SK-N-SH (cell line): ENCODE measurements around the gene SMPD1. TPM values are rescaled to one million over a fixed set of nuclear protein-coding genes. Genes with fewer than 3 reads are reported as not detected.

ENCODE experiments used
- CTCF ChIA-PET: fragments of 300-600, 350-600 bp; formaldehyde crosslinking; extraction: SDS; loops from one replicate; lab custom pipeline; 2021; lab: Yijun Ruan, JAX
- POLR2A ChIA-PET: fragments of 350-600 bp; sonication (Branson Sonifier 250); formaldehyde crosslinking; extraction: SDS; loops from one replicate; lab custom pipeline; 2020; ENCODE audit warnings: antibody characterized with exemption, inconsistent platforms; lab: Yijun Ruan, JAX
- DNase-seq: peaks from one replicate; pipeline ENCODE4 v3.0.0; 2012
- H2AFZ ChIP-seq: fragments of 200-600 bp; sonication (generic); 2 replicates; pipeline ENCODE4 v1.8.1; 2016; ENCODE audit warnings: antibody characterized with exemption, mild to moderate bottlenecking, low read depth
- H3F3A ChIP-seq: fragments of 200-600 bp; sonication (generic); replicated peaks from 2 replicates; pipeline ENCODE3; 2016; ENCODE audit warnings: antibody characterized with exemption, mild to moderate bottlenecking; ENCODE audit not compliant: insufficient read depth
- H3K27ac ChIP-seq, 2 experiments: fragments of 200-500 bp in 1 of 2; fragments of 200-600 bp in 1 of 2; sonication (Bioruptor generic) in 1 of 2; sonication (generic), shearing (Covaris generic) in 1 of 2; 2 replicates each; pipeline versions ENCODE4 v1.5.1 to v1.6.1; 2014 to 2016; ENCODE audit warnings: low read depth in 2 of 2, inconsistent platforms in 1 of 2, low read length in 1 of 2, mild to moderate bottlenecking in 1 of 2, mixed read lengths in 1 of 2
- H3K27me3 ChIP-seq: fragments of 200-600 bp; sonication (generic), shearing (Covaris generic); 2 replicates; pipeline ENCODE4 v1.6.1; 2016; ENCODE audit warnings: mixed run types; ENCODE audit not compliant: insufficient read depth
- H3K36me3 ChIP-seq, 2 experiments: fragments of 200-500 bp in 1 of 2; fragments of 200-600 bp in 1 of 2; sonication (Bioruptor generic) in 1 of 2; sonication (generic) in 1 of 2; replicated peaks in 1 of 2; 2 replicates each; pipeline versions ENCODE3 to v1.5.1; 2014 to 2016; ENCODE audit warnings: low read length in 1 of 2, mild to moderate bottlenecking in 1 of 2; ENCODE audit not compliant: insufficient read depth in 2 of 2, control insufficient read depth in 1 of 2
- H3K4me1 ChIP-seq, 2 experiments: fragments of 200-500 bp in 1 of 2; fragments of 200-600 bp in 1 of 2; sonication (Bioruptor generic) in 1 of 2; sonication (generic), shearing (Covaris generic) in 1 of 2; 2 replicates each; pipeline versions ENCODE4 v1.5.1 to v1.6.1; 2014 to 2016; ENCODE audit warnings: low read depth in 1 of 2, low read length in 1 of 2, mixed run types in 1 of 2; ENCODE audit not compliant: insufficient read depth in 2 of 2, control insufficient read depth in 1 of 2
- H3K4me2 ChIP-seq: fragments of 200-600 bp; sonication (generic), shearing (Covaris generic); 2 replicates; pipeline ENCODE4 v1.6.1; 2017; ENCODE audit warnings: mixed run types
- H3K4me3 ChIP-seq, 2 experiments: fragments of 200-500 bp in 1 of 2; fragments of 200-600 bp in 1 of 2; sonication (Bioruptor generic) in 1 of 2; sonication (generic), shearing (Covaris generic) in 1 of 2; 2 replicates each; pipeline versions ENCODE4 v1.5.1 to v1.8.1; 2014 to 2016; ENCODE audit warnings: low read depth in 2 of 2, inconsistent platforms in 1 of 2, low read length in 1 of 2, mild to moderate bottlenecking in 1 of 2, mixed read lengths in 1 of 2, moderate library complexity in 1 of 2
- H3K79me2 ChIP-seq: fragments of 200-600 bp; sonication (generic); 2 replicates; pipeline ENCODE4 v1.8.1; 2017; ENCODE audit warnings: mild to moderate bottlenecking; ENCODE audit not compliant: insufficient read depth
- H3K9ac ChIP-seq: fragments of 200-600 bp; sonication (generic); 2 replicates; pipeline ENCODE4 v1.6.1; 2017; ENCODE audit warnings: mixed run types
- H3K9me2 ChIP-seq: fragments of 200-600 bp; sonication (generic); 2 replicates; pipeline ENCODE4 v1.6.1; 2017; ENCODE audit warnings: mixed run types
- H3K9me3 ChIP-seq: fragments of 200-600 bp; sonication (generic); 2 replicates; pipeline ENCODE4 v1.6.1; 2017; ENCODE audit warnings: mixed run types, mild to moderate bottlenecking, moderate library complexity
- H4K20me1 ChIP-seq: fragments of 200-600 bp; sonication (generic); 2 replicates; pipeline ENCODE4 v1.6.1; 2017; ENCODE audit warnings: mild to moderate bottlenecking, mixed run types; ENCODE audit not compliant: insufficient read depth
- CHD2 ChIP-seq: fragments of 150-350 bp; IDR thresholded peaks from 2 replicates; pipeline ENCODE4 v1.6.1; 2018; ENCODE audit warnings: low read length; ENCODE audit not compliant: partially characterized antibody
- FOSL2 ChIP-seq: IDR thresholded peaks from 2 replicates; pipeline ENCODE4 v1.4.0; 2012; ENCODE audit warnings: low read depth, mild to moderate bottlenecking, moderate library complexity, borderline replicate concordance
- FOXM1 ChIP-seq: IDR thresholded peaks from 2 replicates; pipeline ENCODE4 v1.4.0; 2012; ENCODE audit warnings: low read depth, mild to moderate bottlenecking
- GABPA ChIP-seq: IDR thresholded peaks from 2 replicates; pipeline ENCODE4 v1.4.0; 2012; ENCODE audit warnings: low read depth, mild to moderate bottlenecking
- MXI1 ChIP-seq: IDR thresholded peaks from 2 replicates; pipeline ENCODE4 v1.6.1; 2012; ENCODE audit warnings: mild to moderate bottlenecking, low read depth, low read length, improper control_type of control experiment
- NFIC ChIP-seq: IDR thresholded peaks from 2 replicates; pipeline ENCODE4 v1.4.0; 2012; ENCODE audit warnings: borderline replicate concordance
- NRF1 ChIP-seq: IDR thresholded peaks from 2 replicates; pipeline ENCODE4 v1.6.1; 2012; ENCODE audit warnings: low read depth, mild to moderate bottlenecking, low read length
- PBX3 ChIP-seq: IDR thresholded peaks from 2 replicates; pipeline ENCODE4; 2012
- POLR2AphosphoS5 ChIP-seq: IDR thresholded peaks from 2 replicates; pipeline ENCODE4 v1.6.1; 2012; ENCODE audit warnings: low read depth, low read length
- REST ChIP-seq: IDR thresholded peaks from 2 replicates; pipeline ENCODE4 v1.6.1; 2012; ENCODE audit warnings: mild to moderate bottlenecking, low read depth, low read length, moderate library complexity
- RFX5 ChIP-seq: IDR thresholded peaks from 2 replicates; pipeline ENCODE4 v1.6.1; 2012; ENCODE audit warnings: mild to moderate bottlenecking, improper control_type of control experiment, low read length
- SIN3A ChIP-seq: IDR thresholded peaks from 2 replicates; pipeline ENCODE4 v1.6.1; 2012; ENCODE audit warnings: low read depth, mild to moderate bottlenecking, low read length, moderate library complexity, borderline replicate concordance
- TAF1 ChIP-seq: IDR thresholded peaks from 2 replicates; pipeline ENCODE4 v1.6.1; 2012; ENCODE audit warnings: low read depth, mild to moderate bottlenecking, low read length, moderate library complexity, borderline replicate concordance
- TCF12 ChIP-seq: IDR thresholded peaks from 2 replicates; pipeline ENCODE4 v1.4.0; 2012
- USF1 ChIP-seq: IDR thresholded peaks from 2 replicates; pipeline ENCODE4 v1.4.0; 2012; ENCODE audit warnings: low read depth, borderline replicate concordance
- WGBS: methylation state at CpG from one replicate; pipeline ENCODE4 v1.1.6; 2017; ENCODE audit warnings: low lambda C conversion rate; 5-methylcytosine and 5-hydroxymethylcytosine counted together
- polyA plus RNA-seq, 3 experiments: library from polyadenylated mRNA; depleted of rRNA; stranded (reverse); fragments of >200 nt; gene quantifications; 2 replicates each; pipeline ENCODE4 v1.2.3, GENCODE V29; 2012
- TF ChIP-seq, protein P1 (sequence below): IDR thresholded peaks from 2 replicates; pipeline ENCODE4 v1.4.0; 2012; ENCODE audit warnings: low read depth

SMPD1 gene
- 59.6 and 69.2 TPM in 2 replicates for polyA plus RNA-seq (2012; rRNA removed)
- 43.5 and 52.1 TPM in 2 replicates for polyA plus RNA-seq (2012; cell fraction: cytosol; rRNA removed)
- 60.6 and 70.4 TPM in 2 replicates for polyA plus RNA-seq (2012; cell fraction: nucleus; rRNA removed)

DNA sequence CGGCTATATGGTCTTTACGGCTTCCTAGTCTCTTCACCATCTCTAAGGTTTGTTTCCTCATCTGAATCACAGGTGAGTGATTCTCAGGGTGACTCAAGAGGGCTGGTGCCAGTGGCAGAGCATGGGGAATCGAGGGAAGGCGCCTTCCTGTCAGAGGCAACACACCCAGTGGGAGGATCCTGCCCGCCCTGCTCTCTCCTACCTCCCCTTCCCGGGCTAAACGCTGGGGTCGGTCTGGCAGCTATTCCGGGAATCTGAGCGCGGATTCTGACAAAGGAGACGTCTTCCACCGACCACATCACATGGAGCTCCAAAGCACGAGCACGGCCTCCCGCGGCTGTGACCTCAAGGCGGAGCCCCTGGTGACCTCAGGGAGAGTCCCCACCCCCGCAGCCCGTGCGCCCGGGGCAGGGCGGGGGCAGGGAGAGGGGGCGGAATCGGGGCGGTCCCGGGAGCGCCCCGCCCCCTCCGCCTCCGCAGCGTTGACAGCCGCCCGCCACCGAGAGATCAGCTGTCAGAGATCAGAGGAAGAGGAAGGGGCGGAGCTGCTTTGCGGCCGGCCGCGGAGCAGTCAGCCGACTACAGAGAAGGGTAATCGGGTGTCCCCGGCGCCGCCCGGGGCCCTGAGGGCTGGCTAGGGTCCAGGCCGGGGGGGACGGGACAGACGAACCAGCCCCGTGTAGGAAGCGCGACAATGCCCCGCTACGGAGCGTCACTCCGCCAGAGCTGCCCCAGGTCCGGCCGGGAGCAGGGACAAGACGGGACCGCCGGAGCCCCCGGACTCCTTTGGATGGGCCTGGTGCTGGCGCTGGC is at the start of gene SMPD1:
SMPD1 (plus strand) TSS at position 570 of the 813 bp plus-strand sequence; CDS start at position 695, 125 bp downstream.
- POLR2A ChIA-PET = interaction anchor here (0.8 to 1.3 kb wide), 3 partner anchors 13 to 29 kb away, joined by 3 to 5 read pairs (median 4); partner anchors contain the start of gene APBB1
- no peaks in the 10 kb centered on the region for H3K27me3 ChIP-seq
- no peaks in the 10 kb centered on the region for H3K9me2 ChIP-seq
- CTCF ChIA-PET = interaction anchor here (1.2 to 2.5 kb wide), 3 partner anchors 11 to 53 kb away, joined by 6 to 14 read pairs (median 11); no protein-coding TSS in a partner anchor
- H3K27ac ChIP-seq = peak within 1 kb of the TSS; percentile 54 to 78; a peak in 3 of 4 replicates
- peak within 1 kb of the TSS; percentile 68 for H3K9ac ChIP-seq
- peak; percentile 97 for DNase-seq
- TF ChIP-seq FOSL2 (peak; percentile 10; the same call in 1 of the 2 replicates), USF1 (peak; percentile 49), TAF1 (peak; percentile 72), POLR2AphosphoS5 (peak; percentile 57; the same call in 1 of the 2 replicates), MXI1 (peak; percentile 94), NFIC (peak; percentile 48; the same call in 1 of the 2 replicates), RFX5 (no peak), REST (no peak), CHD2 (peak; percentile 58), SIN3A (peak; percentile 91), GABPA (peak; percentile 73), TCF12 (no peak), NRF1 (no peak), PBX3 (peak; percentile 83), FOXM1 (no peak)
- TF ChIP-seq, protein P1, sequence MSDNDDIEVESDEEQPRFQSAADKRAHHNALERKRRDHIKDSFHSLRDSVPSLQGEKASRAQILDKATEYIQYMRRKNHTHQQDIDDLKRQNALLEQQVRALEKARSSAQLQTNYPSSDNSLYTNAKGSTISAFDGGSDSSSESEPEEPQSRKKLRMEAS = peak; percentile 20; the same call in 1 of the 2 replicates
- H2AFZ ChIP-seq = peak within 1 kb of the TSS; percentile 90
- H3F3A ChIP-seq = peaks cover 4% of the 10 kb centered on the region
- peaks cover 3 to 14% of the 10 kb centered on the region in 2 experiments; a peak in 2 of 4 replicates for H3K4me1 ChIP-seq
- WGBS = 2% methylated on average over 15 of the region's 63 CpGs
- H3K79me2 ChIP-seq = 0 out of 2 replicates have a peak, but pooled peaks cover 9% of the 10 kb centered on the region
- H3K36me3 ChIP-seq = peaks cover 0 to 13% of the 10 kb centered on the region in 2 experiments
- H3K4me3 ChIP-seq = peak within 1 kb of the TSS; percentile 89 to 91
- no peaks in the 10 kb centered on the region for H4K20me1 ChIP-seq
- H3K4me2 ChIP-seq = peak within 1 kb of the TSS; percentile 87
- no peaks in the 10 kb centered on the region for H3K9me3 ChIP-seq
